ENCODE measurements around the gene ADGRV1.

DNA sequence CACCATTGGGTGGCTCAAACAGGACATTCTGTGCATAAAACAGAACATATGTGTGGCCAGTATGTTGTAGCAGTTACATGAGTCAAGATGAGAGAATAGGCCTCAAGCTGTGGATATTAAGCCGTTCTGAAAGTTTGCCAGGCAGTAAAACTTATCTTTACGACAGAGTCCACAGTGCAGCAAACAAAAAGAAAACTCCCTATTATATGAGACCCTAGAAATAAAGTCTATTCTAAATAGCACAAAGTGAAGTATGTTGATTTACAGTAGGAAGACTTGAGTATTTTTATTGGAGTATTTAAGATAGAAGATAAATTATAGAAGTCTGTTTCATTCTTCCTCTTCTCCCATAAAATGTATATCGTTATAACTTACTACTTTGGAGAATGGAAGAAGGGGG lies 271.5 kb downstream of the ADGRV1 start:
- no peak for TF ChIP-seq POLR2A (IDR thresholded peaks at IDR 0.05)
- TF ChIP-seq, protein P1, sequence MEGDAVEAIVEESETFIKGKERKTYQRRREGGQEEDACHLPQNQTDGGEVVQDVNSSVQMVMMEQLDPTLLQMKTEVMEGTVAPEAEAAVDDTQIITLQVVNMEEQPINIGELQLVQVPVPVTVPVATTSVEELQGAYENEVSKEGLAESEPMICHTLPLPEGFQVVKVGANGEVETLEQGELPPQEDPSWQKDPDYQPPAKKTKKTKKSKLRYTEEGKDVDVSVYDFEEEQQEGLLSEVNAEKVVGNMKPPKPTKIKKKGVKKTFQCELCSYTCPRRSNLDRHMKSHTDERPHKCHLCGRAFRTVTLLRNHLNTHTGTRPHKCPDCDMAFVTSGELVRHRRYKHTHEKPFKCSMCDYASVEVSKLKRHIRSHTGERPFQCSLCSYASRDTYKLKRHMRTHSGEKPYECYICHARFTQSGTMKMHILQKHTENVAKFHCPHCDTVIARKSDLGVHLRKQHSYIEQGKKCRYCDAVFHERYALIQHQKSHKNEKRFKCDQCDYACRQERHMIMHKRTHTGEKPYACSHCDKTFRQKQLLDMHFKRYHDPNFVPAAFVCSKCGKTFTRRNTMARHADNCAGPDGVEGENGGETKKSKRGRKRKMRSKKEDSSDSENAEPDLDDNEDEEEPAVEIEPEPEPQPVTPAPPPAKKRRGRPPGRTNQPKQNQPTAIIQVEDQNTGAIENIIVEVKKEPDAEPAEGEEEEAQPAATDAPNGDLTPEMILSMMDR (IDR thresholded peaks at IDR 0.05): no peak
